ENCODE results near the gene CHEK1.

The CHEK1 gene

DNA sequence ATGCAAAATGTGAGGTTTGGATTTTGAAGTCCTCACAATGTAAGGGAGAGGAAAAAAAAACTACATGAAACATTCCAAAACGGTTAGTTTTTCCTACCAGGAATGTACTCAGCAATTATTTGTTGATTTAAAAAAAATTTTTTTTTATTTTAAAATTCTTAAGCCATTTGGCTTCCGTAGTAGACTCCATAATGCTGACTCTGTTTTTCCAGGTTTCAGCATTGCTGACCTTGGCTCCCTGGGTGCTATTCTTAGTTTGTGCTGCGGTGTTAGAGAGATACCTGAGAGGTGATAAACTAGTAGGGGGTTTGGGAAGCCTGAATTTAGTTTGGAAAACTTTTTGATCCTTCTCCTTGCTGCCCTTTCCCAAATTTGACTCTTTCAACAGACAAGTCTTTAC, 21.8 kb upstream of the CHEK1 start:
- DNase-seq, result no peak
- no peak for TF ChIP-seq GATA1 (IDR thresholded peaks at IDR 0.05; ENCODE audit: low read depth, low read length)
- TF ChIP-seq POLR2A (IDR thresholded peaks at IDR 0.05; ENCODE audit: low read length), result no peak

DNA sequence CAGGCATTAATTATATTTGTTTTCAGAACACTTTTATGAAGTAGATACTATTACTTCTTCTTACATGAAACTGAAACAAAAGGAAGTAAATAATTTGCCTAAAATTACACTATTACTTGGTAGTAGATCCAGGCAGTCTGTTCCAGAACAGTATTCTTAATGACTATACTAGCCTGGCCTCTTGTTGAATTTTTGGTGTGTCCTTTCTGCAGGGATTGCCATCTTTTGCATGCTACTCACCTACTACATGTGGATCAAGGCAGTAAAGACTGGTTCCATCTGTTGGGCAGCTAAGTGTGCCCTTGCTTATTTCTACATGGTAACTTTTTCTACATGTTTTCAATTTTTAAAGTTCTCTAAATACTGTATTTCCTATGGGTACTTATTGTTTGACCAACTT, 19.5 kb upstream of the CHEK1 start:
- TF ChIP-seq GATA1 (IDR thresholded peaks at IDR 0.05; ENCODE audit: low read depth, low read length) (no peak), POLR2A (IDR thresholded peaks at IDR 0.05; ENCODE audit: low read length) (no peak)
- no peak for DNase-seq

DNA sequence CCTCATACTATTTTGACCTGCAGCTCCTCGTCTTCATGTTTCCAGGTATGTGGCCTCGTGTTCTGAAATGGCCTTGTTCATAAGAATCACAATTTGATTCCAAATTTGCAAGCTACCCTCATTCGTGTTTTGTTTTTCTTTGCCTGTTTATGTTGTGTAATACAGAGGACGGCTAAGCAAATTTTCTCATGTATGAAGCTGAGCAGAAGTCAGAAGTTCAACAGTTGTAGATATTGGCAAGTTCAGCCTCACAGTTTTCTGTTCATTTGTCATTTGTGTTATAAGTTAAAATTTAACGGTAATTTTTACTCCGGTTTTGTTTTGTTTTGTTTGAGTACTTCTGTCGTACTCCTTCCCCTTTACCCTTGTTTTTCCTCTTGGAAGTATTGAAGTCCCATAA, 15.4 kb upstream of the CHEK1 start:
- TF ChIP-seq GATA1 (IDR thresholded peaks at IDR 0.05; ENCODE audit: low read depth, low read length) (no peak), POLR2A (IDR thresholded peaks at IDR 0.05; ENCODE audit: low read length) (no peak)
- no peak for DNase-seq

- TF ChIP-seq GATA1 (IDR thresholded peaks at IDR 0.05; ENCODE audit: low read depth, low read length) (no peak), POLR2A (IDR thresholded peaks at IDR 0.05; ENCODE audit: low read length) (no peak)
- DNase-seq, result no peak
These were observed 6.6 kb upstream of the CHEK1 start for GRCh38 chr11:125618383-125618782.

DNA sequence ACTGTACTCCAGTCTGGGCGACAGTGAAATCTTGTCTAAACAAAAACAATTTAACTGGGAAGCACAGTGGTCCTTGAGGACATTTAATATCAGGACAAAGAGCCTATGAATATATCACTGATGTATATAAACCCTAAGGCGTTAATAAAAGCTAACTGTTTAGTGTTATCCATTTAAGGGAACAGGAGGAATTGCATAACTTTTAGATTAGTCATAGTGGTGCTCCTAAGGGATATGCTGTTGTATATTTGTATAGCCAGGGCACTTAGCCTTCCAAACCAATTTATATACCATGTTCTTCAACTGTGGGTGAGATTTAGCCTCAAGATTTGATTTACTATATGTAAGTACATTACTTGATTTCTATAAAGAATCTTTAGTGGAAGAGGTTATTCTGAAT, 3.0 kb upstream of the CHEK1 start:
- TF ChIP-seq POLR2A (IDR thresholded peaks at IDR 0.05; ENCODE audit: low read length), result no peak
- DNase-seq, result no peak

DNA sequence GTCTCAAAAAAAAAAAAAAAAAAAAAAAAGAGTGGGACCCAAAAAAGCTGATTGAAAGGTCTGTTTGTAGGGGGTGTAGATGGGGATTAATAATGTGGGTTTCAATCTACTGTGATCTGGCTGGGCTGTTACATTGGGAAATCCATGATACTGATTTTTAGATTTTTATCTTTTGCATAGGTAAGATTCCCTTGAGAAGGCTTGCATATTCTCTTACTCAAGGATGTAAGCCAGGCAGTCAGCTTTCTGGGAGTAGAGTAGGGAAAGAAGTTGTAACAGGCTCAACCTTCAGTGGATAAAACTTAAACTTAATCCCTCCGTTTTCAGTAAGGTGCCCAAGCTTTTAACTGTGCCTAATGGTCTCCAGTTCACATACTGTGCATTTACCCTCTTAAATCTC, 1.9 kb upstream of the CHEK1 start:
- TF ChIP-seq GATA1 (IDR thresholded peaks at IDR 0.05; ENCODE audit: low read depth, low read length) (no peak), POLR2A (IDR thresholded peaks at IDR 0.05; ENCODE audit: low read length) (no peak)
- DNase-seq, result no peak

DNA sequence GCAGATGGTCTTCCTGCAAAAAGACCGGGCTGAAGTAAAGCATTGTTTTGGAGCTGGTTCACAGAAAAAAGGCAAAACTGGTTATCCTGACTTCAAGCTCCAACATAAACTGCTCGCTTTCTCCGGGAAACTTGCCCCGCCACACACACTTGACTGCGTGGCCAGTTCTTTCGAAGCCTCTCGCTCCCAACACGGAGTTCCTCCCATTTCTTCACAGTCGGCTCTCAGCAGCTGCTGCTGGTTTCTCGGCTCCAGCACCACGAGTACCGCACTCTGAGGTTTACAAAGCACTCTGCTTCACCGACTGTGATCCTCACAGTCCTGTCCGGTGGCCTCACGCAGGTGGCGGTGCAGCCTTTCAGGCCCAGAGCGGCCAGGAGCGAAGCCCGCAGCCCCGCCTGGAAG, 264 bp downstream of the CHEK1 start:
- no peak for DNase-seq
- TF ChIP-seq GATA1 (IDR thresholded peaks at IDR 0.05; ENCODE audit: low read depth, low read length), result no peak
- no peak for TF ChIP-seq POLR2A (IDR thresholded peaks at IDR 0.05; ENCODE audit: low read length)

- TF ChIP-seq POLR2A (IDR thresholded peaks at IDR 0.05; ENCODE audit: low read length) (peak; percentile 92), GATA1 (IDR thresholded peaks at IDR 0.05; ENCODE audit: low read depth, low read length) (no peak)
- peak; percentile 94 to 95 for DNase-seq
These were observed 796 bp downstream of the CHEK1 start for GRCh38 chr11:125625630-125626287.

DNA sequence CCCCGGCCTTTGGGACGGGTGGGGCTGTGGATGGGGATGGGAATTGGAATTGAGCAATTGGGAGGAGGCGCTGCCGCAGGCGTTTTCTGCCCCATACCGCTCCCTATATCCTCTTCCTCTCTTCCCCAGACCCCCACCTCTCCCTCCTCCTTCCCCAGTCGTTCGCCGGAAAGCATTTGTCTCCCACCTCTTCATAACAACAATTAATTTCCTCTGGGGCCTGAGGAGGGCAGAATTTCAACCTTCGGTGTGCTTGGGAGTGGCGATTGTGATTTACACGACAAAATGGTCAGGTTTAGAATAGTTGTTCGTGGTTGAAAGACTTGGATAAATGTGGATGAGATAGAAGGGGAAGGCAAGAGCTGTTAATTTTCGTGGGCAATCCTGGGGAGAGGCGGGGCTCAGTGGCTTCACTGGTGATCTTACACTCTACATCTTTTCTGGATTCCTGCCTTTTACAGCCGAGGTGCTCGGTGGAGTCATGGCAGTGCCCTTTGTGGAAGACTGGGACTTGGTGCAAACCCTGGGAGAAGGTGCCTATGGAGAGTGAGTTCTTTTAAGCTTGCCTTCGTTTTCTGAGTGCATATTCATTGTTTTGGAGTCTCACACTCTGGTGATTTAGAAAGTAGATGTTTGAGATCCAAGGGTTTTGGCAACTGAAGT, 1.5 kb downstream of the CHEK1 start:
- DNase-seq, result peak in 1 of 2 experiments; percentile 74
- TF ChIP-seq GATA1 (IDR thresholded peaks at IDR 0.05; ENCODE audit: low read depth, low read length), result no peak

DNA sequence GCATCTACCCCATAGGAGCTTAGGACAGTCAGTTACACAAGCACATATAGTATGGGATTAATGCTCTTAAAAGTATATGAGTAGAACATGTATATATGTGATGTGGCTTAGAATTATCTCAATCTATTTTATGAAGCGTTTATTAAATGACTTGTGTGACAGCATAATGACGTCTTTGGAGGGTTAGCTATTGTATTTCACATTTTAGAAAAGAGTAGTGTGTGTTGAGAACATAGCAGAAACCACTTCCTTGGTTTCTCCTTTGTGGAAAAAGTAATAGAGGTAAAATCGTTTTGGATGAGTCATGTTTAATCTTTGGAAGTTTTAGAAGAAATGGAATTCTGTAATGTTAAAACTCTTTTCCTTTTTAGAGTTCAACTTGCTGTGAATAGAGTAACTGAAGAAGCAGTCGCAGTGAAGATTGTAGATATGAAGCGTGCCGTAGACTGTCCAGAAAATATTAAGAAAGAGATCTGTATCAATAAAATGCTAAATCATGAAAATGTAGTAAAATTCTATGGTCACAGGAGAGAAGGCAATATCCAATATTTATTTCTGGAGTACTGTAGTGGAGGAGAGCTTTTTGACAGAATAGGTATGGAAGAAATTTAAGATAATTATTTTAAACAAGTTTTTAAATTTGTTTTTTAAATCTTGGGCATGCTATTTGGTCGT, 2.4 kb downstream of the CHEK1 start:
- TF ChIP-seq GATA1 (IDR thresholded peaks at IDR 0.05; ENCODE audit: low read depth, low read length) (no peak), POLR2A (IDR thresholded peaks at IDR 0.05; ENCODE audit: low read length) (no peak)
- peak in 1 of 2 experiments; percentile 8 for DNase-seq

- TF ChIP-seq GATA1 (IDR thresholded peaks at IDR 0.05; ENCODE audit: low read depth, low read length) (no peak), POLR2A (IDR thresholded peaks at IDR 0.05; ENCODE audit: low read length) (no peak)
- no peak for DNase-seq
These were observed 12.9 kb downstream of the CHEK1 start for GRCh38 chr11:125637840-125638239.

- DNase-seq, result no peak
- TF ChIP-seq GATA1 (IDR thresholded peaks at IDR 0.05; ENCODE audit: low read depth, low read length) (no peak), POLR2A (IDR thresholded peaks at IDR 0.05; ENCODE audit: low read length) (no peak)
These were observed 13.4 kb downstream of the CHEK1 start for GRCh38 chr11:125638315-125638714.

GRCh38 chr11:125645871-125646270, 20.9 kb downstream of the CHEK1 start:
- no peak for DNase-seq
- no peak for TF ChIP-seq POLR2A (IDR thresholded peaks at IDR 0.05; ENCODE audit: low read length)
- no peak for TF ChIP-seq GATA1 (IDR thresholded peaks at IDR 0.05; ENCODE audit: low read depth, low read length)

DNA sequence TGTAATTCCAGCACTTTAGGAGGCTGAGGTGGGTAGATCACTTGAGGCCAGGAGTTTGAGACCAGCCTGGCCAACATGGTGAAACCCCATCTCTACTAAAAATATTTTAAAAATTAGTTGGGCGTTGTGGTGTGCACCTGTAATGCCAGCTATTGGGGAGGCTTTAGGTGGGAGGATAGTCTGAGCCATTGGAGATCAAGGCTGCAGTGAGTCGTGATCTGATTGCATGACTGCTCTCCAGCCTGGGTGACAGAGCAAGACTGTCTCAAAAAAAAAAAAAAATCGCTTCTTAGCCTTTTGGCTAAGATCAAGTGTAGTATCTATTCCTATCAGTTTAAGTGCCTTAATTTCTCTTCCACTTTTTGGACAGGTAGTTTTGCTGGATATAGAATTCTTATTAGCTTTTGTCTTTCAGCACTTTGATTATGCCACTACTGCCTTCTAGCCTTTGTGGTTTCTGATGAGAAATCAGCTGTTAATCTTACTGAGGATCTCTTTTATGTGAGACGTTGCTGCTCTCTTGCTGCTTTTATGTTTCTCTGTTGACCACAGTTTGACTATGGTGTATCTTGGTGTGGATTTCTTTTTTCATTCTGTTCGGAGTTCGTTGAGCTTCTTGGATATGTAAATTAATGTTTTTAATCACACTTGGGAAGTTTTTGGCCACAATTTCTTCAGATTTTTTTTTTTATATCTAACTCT, 24.7 kb downstream of the CHEK1 start:
- DNase-seq, result no peak
- TF ChIP-seq GATA1 (IDR thresholded peaks at IDR 0.05; ENCODE audit: low read depth, low read length) (no peak), POLR2A (IDR thresholded peaks at IDR 0.05; ENCODE audit: low read length) (no peak)

Data from erythroblast (primary cell).